ENCODE data around the gene TTC39B.
"Not testable (repeated sequence)": the region's sequence is repeated elsewhere in the genome, so short reads cannot be mapped to it uniquely, and the experiment has no call there.

Gene TTC39B

GRCh38 chr9:15329539-15330109, 22.6 kb upstream of the TTC39B start:
- ChIA-PET POLR2A (interaction anchor here (0.7 kb wide), 1 partner anchor 458 kb away, joined by 5 read pairs; no protein-coding TSS in a partner anchor), CTCF (no interaction called here)
- Histone ChIP-seq H3K36me3 (ENCODE audit: control insufficient read depth in 2 of 2, insufficient read depth in 1 of 2, low read length in 2 of 2) (no peaks in the 10 kb centered on the region), H3K27ac (ENCODE audit: extremely low read depth, low read depth, low read length) (no peak overlapping the region), H3K9me3 (ENCODE audit: control insufficient read depth, insufficient read depth, low read depth, low read length) (no peaks in the 10 kb centered on the region), H3K4me3 (ENCODE audit: low read depth, low read length) (no peak overlapping the region), H3K4me1 (ENCODE audit: control insufficient read depth, insufficient read depth, low read length) (no peaks in the 10 kb centered on the region)
- TF ChIP-seq ZNF423 (tag by site-specific recombination; IDR thresholded peaks at IDR 0.05) (no peak), REPIN1 (tag by site-specific recombination; IDR thresholded peaks at IDR 0.05; ENCODE audit: low read depth) (no peak), ZNF184 (tag by site-specific recombination; IDR thresholded peaks at IDR 0.05) (no peak), ZNF292 (tag by site-specific recombination; IDR thresholded peaks at IDR 0.05; ENCODE audit: borderline replicate concordance, low read depth) (no peak), ZNF133 (tag by site-specific recombination; IDR thresholded peaks at IDR 0.05) (no peak), ZFP41 (tag by site-specific recombination; IDR thresholded peaks at IDR 0.05; ENCODE audit: borderline replicate concordance) (no peak), ZNF548 (tag by site-specific recombination; IDR thresholded peaks at IDR 0.05) (no peak)
- TF ChIP-seq, protein P1, sequence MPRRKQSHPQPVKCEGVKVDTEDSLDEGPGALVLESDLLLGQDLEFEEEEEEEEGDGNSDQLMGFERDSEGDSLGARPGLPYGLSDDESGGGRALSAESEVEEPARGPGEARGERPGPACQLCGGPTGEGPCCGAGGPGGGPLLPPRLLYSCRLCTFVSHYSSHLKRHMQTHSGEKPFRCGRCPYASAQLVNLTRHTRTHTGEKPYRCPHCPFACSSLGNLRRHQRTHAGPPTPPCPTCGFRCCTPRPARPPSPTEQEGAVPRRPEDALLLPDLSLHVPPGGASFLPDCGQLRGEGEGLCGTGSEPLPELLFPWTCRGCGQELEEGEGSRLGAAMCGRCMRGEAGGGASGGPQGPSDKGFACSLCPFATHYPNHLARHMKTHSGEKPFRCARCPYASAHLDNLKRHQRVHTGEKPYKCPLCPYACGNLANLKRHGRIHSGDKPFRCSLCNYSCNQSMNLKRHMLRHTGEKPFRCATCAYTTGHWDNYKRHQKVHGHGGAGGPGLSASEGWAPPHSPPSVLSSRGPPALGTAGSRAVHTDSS (tag by site-specific recombination; IDR thresholded peaks at IDR 0.05), result no peak

DNA sequence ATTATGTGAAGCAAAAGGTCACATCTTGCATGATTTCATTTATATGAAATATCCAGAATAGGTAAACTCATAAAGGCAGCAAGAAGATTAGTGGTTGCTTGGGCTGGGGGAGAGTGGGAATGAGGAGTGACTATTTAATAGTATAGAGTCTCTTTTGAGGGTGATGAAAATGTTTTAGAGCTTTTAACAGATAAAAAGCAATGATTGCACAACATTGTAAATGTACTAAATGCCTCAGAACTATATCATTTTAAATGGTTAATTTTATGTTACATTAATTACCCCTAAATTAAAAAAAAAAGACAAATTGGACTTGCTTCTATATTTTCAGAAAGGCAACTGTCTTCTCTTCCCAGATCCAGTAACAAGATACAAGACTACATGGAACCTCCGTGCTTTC, 21.9 kb upstream of the TTC39B start:
- no peaks in the 10 kb centered on the region for H3K9me3 ChIP-seq (ENCODE audit: control insufficient read depth, insufficient read depth, low read depth, low read length)
- no peaks in the 10 kb centered on the region for H3K36me3 ChIP-seq (ENCODE audit: control insufficient read depth in 2 of 2, insufficient read depth in 1 of 2, low read length in 2 of 2)
- POLR2A ChIA-PET, result no interaction called here
- TF ChIP-seq ZNF596 (tag by site-specific recombination; IDR thresholded peaks at IDR 0.05) (no peak), ZNF138 (tag by site-specific recombination; IDR thresholded peaks at IDR 0.05; ENCODE audit: borderline replicate concordance) (no peak), ZNF473 (tag by site-specific recombination; IDR thresholded peaks at IDR 0.05) (no peak), ZNF292 (tag by site-specific recombination; IDR thresholded peaks at IDR 0.05; ENCODE audit: borderline replicate concordance, low read depth) (no peak), ZNF843 (tag by site-specific recombination; IDR thresholded peaks at IDR 0.05) (no peak), HOXC10 (CRISPR knock-in tag; IDR thresholded peaks at IDR 0.05) (no peak), ZBTB20 (tag by site-specific recombination; IDR thresholded peaks at IDR 0.05) (no peak)
- TF ChIP-seq, protein P2, sequence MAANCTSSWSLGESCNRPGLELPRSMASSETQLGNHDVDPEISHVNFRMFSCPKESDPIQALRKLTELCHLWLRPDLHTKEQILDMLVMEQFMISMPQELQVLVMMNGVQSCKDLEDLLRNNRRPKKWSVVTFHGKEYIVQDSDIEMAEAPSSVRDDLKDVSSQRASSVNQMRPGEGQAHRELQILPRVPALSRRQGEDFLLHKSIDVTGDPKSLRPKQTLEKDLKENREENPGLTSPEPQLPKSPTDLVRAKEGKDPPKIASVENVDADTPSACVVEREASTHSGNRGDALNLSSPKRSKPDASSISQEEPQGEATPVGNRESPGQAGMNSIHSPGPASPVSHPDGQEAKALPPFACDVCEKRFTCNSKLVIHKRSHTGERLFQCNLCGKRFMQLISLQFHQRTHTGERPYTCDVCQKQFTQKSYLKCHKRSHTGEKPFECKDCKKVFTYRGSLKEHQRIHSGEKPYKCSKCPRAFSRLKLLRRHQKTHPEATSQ (tag by site-specific recombination; IDR thresholded peaks at IDR 0.05), result no peak
- TF ChIP-seq, protein P3, sequence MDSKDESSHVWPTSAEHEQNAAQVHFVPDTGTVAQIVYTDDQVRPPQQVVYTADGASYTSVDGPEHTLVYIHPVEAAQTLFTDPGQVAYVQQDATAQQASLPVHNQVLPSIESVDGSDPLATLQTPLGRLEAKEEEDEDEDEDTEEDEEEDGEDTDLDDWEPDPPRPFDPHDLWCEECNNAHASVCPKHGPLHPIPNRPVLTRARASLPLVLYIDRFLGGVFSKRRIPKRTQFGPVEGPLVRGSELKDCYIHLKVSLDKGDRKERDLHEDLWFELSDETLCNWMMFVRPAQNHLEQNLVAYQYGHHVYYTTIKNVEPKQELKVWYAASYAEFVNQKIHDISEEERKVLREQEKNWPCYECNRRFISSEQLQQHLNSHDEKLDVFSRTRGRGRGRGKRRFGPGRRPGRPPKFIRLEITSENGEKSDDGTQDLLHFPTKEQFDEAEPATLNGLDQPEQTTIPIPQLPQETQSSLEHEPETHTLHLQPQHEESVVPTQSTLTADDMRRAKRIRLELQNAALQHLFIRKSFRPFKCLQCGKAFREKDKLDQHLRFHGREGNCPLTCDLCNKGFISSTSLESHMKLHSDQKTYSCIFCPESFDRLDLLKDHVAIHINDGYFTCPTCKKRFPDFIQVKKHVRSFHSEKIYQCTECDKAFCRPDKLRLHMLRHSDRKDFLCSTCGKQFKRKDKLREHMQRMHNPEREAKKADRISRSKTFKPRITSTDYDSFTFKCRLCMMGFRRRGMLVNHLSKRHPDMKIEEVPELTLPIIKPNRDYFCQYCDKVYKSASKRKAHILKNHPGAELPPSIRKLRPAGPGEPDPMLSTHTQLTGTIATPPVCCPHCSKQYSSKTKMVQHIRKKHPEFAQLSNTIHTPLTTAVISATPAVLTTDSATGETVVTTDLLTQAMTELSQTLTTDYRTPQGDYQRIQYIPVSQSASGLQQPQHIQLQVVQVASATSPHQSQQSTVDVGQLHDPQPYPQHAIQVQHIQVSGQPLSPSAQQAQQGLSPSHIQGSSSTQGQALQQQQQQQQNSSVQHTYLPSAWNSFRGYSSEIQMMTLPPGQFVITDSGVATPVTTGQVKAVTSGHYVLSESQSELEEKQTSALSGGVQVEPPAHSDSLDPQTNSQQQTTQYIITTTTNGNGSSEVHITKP (tag by site-specific recombination; IDR thresholded peaks at IDR 0.05), result no peak
- no peak overlapping the region for H3K4me3 ChIP-seq (ENCODE audit: low read depth, low read length)
- no peak overlapping the region for H3K27ac ChIP-seq (ENCODE audit: extremely low read depth, low read depth, low read length)
- no peaks in the 10 kb centered on the region for H3K4me1 ChIP-seq (ENCODE audit: control insufficient read depth, insufficient read depth, low read length)
- CTCF ChIA-PET, result no interaction called here

GRCh38 chr9:15322695-15323094, 15.7 kb upstream of the TTC39B start:
- H3K4me1 ChIP-seq (ENCODE audit: control insufficient read depth, insufficient read depth, low read length); H3K9me3 ChIP-seq (ENCODE audit: control insufficient read depth, insufficient read depth, low read depth, low read length); H3K4me3 ChIP-seq (ENCODE audit: low read depth, low read length); H3K36me3 ChIP-seq (ENCODE audit: control insufficient read depth in 2 of 2, insufficient read depth in 1 of 2, low read length in 2 of 2); H3K27ac ChIP-seq (ENCODE audit: extremely low read depth, low read depth, low read length); CTCF ChIA-PET; POLR2A ChIA-PET: not testable (repeated sequence)

GRCh38 chr9:15319661-15320060, 12.6 kb upstream of the TTC39B start:
- H3K9me3 ChIP-seq (ENCODE audit: control insufficient read depth, insufficient read depth, low read depth, low read length); H3K4me3 ChIP-seq (ENCODE audit: low read depth, low read length); H3K27ac ChIP-seq (ENCODE audit: extremely low read depth, low read depth, low read length); CTCF ChIA-PET; H3K4me1 ChIP-seq (ENCODE audit: control insufficient read depth, insufficient read depth, low read length); H3K36me3 ChIP-seq (ENCODE audit: control insufficient read depth in 2 of 2, insufficient read depth in 1 of 2, low read length in 2 of 2); POLR2A ChIA-PET: not testable (repeated sequence)
